ENCODE measurements around the gene SLC1A4.

Gene SLC1A4

GRCh38 chr2:64989126-64989981 lies at the start of gene SLC1A4:
Gene SLC1A4 (plus strand): TSS chr2:64989399. CDS start chr2:64989644, 245 bp downstream.
- Mint-ChIP-seq H3K27ac (peak within 1 kb of the TSS; percentile 84), H3K4me1 (peaks cover 35% of the 10 kb centered on the region), H3K27me3 (ENCODE audit: low read depth, poor library complexity) (peaks cover 47% of the 10 kb centered on the region), H3K9me3 (no peaks in the 10 kb centered on the region), H3K36me3 (ENCODE audit: low read depth) (no peaks in the 10 kb centered on the region), H3K4me3 (peak within 1 kb of the TSS; percentile 92)
- DNase-seq = peak; percentile 80
- no peak for TF ChIP-seq CTCF (IDR thresholded peaks at IDR 0.05)

GRCh38 chr2:64941143-64941542 lies 48.1 kb upstream of the SLC1A4 start:
- Mint-ChIP-seq H3K27me3 (ENCODE audit: low read depth, poor library complexity) (peaks cover 11% of the 10 kb centered on the region), H3K9me3 (peaks cover under 1% of the 10 kb centered on the region), H3K36me3 (ENCODE audit: low read depth) (no peaks in the 10 kb centered on the region), H3K4me1 (peaks cover 21% of the 10 kb centered on the region), H3K27ac (no peak overlapping the region), H3K4me3 (no peak overlapping the region)
- no peak for DNase-seq
- TF ChIP-seq CTCF (IDR thresholded peaks at IDR 0.05) = no peak

GRCh38 chr2:64941801-64942200 lies 47.4 kb upstream of the SLC1A4 start:
- TF ChIP-seq CTCF (IDR thresholded peaks at IDR 0.05) = no peak
- H3K27me3 Mint-ChIP-seq (ENCODE audit: low read depth, poor library complexity) = peaks cover 11% of the 10 kb centered on the region
- H3K36me3 Mint-ChIP-seq (ENCODE audit: low read depth) = no peaks in the 10 kb centered on the region
- DNase-seq = no peak
- no peak overlapping the region for H3K4me3 Mint-ChIP-seq
- H3K27ac Mint-ChIP-seq = no peak overlapping the region
- no peaks in the 10 kb centered on the region for H3K9me3 Mint-ChIP-seq
- H3K4me1 Mint-ChIP-seq = peaks cover 28% of the 10 kb centered on the region

- no peak for DNase-seq
- Mint-ChIP-seq H3K27me3 (ENCODE audit: low read depth, poor library complexity) (peaks cover 11% of the 10 kb centered on the region), H3K4me1 (peaks cover 36% of the 10 kb centered on the region), H3K27ac (no peak overlapping the region), H3K9me3 (no peaks in the 10 kb centered on the region), H3K4me3 (no peak overlapping the region), H3K36me3 (ENCODE audit: low read depth) (no peaks in the 10 kb centered on the region)
- no peak for TF ChIP-seq CTCF (IDR thresholded peaks at IDR 0.05)
These were observed 46.5 kb upstream of the SLC1A4 start for GRCh38 chr2:64942693-64943092.

GRCh38 chr2:64943387-64944150 lies 45.6 kb upstream of the SLC1A4 start:
- peaks cover 14% of the 10 kb centered on the region for H3K27me3 Mint-ChIP-seq (ENCODE audit: low read depth, poor library complexity)
- peaks cover 41% of the 10 kb centered on the region for H3K4me1 Mint-ChIP-seq
- H3K36me3 Mint-ChIP-seq (ENCODE audit: low read depth) = no peaks in the 10 kb centered on the region
- no peak for TF ChIP-seq CTCF (IDR thresholded peaks at IDR 0.05)
- DNase-seq = no peak
- no peak overlapping the region for H3K27ac Mint-ChIP-seq
- H3K9me3 Mint-ChIP-seq = no peaks in the 10 kb centered on the region
- no peak overlapping the region for H3K4me3 Mint-ChIP-seq

Data from nephron progenitor cell (in vitro differentiated cells).